Activated CD4-positive, alpha-beta memory T cell treated with anti-CD3 and anti-CD28 coated beads for 36 hours (primary cell): ENCODE data around the gene AMER3. TPM values are rescaled to one million over a fixed set of nuclear protein-coding genes. Genes with fewer than 3 reads are reported as not detected.

Source experiments
- CTCF ChIA-PET: fragments of 350-600 bp; sonication (Branson Sonifier 250); formaldehyde crosslinking; loops from one replicate; lab custom pipeline; 2021; ENCODE audit warnings: antibody characterized with exemption, inconsistent platforms; lab: Charles Lee
- POLR2A ChIA-PET: fragments of 350-600 bp; sonication (Branson Sonifier 250); formaldehyde crosslinking; loops from one replicate; lab custom pipeline; 2021; ENCODE audit warnings: antibody characterized with exemption; lab: Charles Lee
- DNase-seq: peaks from one replicate; pipeline ENCODE4 v3.0.0-alpha.2; 2020
- H3K27ac Mint-ChIP-seq: one replicate; pipeline ENCODE4 v1.8.0; 2021; ENCODE audit warnings: mixed read lengths
- H3K27me3 Mint-ChIP-seq: one replicate; pipeline ENCODE4 v1.8.0; 2021; ENCODE audit warnings: mixed read lengths
- H3K36me3 Mint-ChIP-seq: one replicate; pipeline ENCODE4 v1.8.0; 2021; ENCODE audit warnings: mixed read lengths
- H3K4me1 Mint-ChIP-seq: one replicate; pipeline ENCODE4 v1.8.0; 2021; ENCODE audit warnings: low read depth, mixed read lengths
- H3K4me3 Mint-ChIP-seq: one replicate; pipeline ENCODE4 v1.8.0; 2021; ENCODE audit warnings: mild to moderate bottlenecking, mixed read lengths
- H3K9me3 Mint-ChIP-seq: one replicate; pipeline ENCODE4 v1.8.0; 2021; ENCODE audit warnings: mixed read lengths
- intact Hi-C: fragments of 100-400 bp; cut with micrococcal nuclease; formaldehyde crosslinking; loops from one replicate; pipeline ENCODE4 v1.15.1; 2023
- total RNA-seq, 2 experiments: library from RNA; stranded (reverse); gene quantifications; one replicate each; pipeline ENCODE4 v1.2.3, GENCODE V29; 2021

AMER3 gene
- total RNA-seq, 2 experiments from 2014 or later, result not detected

DNA sequence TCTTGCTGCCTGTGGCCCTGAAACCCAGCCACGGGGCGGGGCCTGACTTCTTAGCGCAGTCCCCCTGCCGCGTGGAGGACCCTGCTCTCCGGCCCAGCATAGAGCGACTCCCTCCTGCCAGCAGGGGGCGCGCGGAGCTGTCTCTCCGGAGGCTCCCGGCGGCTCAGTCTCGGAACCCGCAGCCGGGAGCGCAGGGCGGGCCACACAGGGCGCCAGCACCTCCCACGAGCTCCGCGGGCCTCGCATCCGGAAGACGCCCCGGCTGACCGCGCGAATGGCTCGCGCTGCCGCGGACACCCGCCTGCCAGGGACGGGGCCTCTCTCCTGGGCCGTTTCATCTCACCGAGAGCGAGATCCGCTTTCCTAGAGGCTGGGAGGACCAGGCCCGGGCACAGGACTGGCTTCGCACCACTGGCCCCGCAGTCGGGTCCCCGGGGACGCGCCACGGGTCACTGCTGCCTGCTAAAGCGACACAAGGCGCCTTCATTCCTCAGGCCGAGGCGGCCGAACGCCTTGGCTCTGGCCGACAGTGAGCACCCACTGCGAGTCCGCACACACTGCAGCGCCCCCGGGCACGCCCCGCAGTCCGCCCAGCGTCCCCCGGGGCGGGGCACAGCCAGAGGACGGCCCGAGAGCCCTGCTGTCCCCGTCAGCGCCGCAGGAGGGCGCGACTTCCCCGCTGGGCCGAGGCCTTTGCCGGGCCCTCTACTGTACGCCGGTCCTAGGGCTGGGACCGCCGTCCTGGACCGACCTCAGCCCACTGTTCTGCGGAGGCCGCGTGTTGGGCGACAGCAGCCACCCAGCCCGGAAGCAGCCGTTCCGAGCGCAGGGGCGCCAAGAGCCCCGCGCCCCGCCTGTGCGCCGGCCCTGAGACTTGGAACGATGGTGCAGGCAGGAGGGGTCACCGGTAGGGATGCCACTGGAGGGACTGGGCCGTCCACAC, 42.4 kb downstream of the AMER3 start:
- POLR2A ChIA-PET, result interaction anchor here (1.1 to 2.2 kb wide), 3 partner anchors 26 to 76 kb away, joined by 3 to 7 read pairs (median 5); no protein-coding TSS in a partner anchor
- intact Hi-C loops, result loop anchor here (1.0 to 5.0 kb wide), 6 partner anchors 27 to 167 kb away; partner anchors contain the start of genes ARHGEF4 and GPR148

DNA sequence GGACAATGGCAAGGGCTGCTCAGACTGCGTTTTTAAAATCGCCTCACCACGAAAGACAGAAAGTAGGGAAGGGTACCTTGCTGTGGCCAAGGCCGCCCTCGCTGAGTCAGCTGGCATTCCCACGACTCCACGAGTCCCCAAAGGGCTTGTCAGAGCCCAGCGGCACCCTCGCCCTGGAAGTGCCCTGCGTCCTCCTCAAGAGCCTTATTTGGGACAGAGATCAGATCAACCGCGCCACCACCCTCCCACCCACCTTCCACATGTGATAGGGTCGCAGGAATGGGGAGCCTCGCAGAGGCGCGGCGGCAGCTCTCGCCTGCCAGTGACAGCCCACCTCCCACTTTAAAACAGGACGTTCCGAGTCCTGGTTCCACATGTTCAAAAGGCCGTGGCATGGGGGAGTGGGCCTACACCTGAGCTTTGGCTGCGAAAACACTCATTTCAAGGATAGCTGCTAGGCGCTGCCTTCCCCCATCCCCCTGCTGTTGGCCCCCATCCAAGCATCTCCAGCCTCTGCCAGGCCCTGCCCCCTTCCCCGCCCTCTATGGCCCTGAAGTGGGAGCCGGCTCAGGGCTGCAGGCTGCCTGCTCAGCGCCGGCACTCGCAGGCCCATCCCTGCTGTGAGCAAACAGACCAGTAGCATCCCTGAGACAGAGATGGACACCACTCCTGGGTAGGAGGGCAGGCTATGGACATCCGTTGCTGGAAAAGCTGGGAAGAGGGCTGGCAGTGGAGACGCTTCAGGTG, 43.3 kb downstream of the AMER3 start:
- no peaks in the 10 kb centered on the region for H3K9me3 Mint-ChIP-seq
- peaks cover 3% of the 10 kb centered on the region for H3K4me1 Mint-ChIP-seq
- no peaks in the 10 kb centered on the region for H3K27me3 Mint-ChIP-seq
- H3K36me3 Mint-ChIP-seq, result no peaks in the 10 kb centered on the region
- peak overlapping the region; percentile 3 for H3K4me3 Mint-ChIP-seq
- intact Hi-C loops, result loop anchor here (1.0 to 5.0 kb wide), 4 partner anchors 26 to 166 kb away; partner anchors contain the start of genes ARHGEF4 and GPR148
- POLR2A ChIA-PET, result interaction anchor here (2.2 kb wide), 1 partner anchor 25 kb away, joined by 7 read pairs; no protein-coding TSS in a partner anchor
- no peak for DNase-seq
- H3K27ac Mint-ChIP-seq, result no peak overlapping the region
- CTCF ChIA-PET, result interaction anchor here (0.7 to 7.3 kb wide), 14 partner anchors 20 to 242 kb away, joined by 3 to 246 read pairs (median 7); partner anchors contain the start of genes ARHGEF4 and GPR148

More for the DNA sequence above, 42.4 kb downstream of the AMER3 start:
- Mint-ChIP-seq H3K9me3 (no peaks in the 10 kb centered on the region), H3K4me1 (peaks cover 3% of the 10 kb centered on the region), H3K36me3 (no peaks in the 10 kb centered on the region), H3K27me3 (no peaks in the 10 kb centered on the region), H3K4me3 (peak overlapping the region; percentile 65), H3K27ac (no peak overlapping the region)
- CTCF ChIA-PET, result interaction anchor here (0.6 to 7.3 kb wide), 52 partner anchors 9 to 616 kb away, joined by 3 to 246 read pairs (median 4); partner anchors contain the start of genes ARHGEF4, FAM168B, GPR148 and MZT2B
- peak; percentile 93 for DNase-seq

DNA sequence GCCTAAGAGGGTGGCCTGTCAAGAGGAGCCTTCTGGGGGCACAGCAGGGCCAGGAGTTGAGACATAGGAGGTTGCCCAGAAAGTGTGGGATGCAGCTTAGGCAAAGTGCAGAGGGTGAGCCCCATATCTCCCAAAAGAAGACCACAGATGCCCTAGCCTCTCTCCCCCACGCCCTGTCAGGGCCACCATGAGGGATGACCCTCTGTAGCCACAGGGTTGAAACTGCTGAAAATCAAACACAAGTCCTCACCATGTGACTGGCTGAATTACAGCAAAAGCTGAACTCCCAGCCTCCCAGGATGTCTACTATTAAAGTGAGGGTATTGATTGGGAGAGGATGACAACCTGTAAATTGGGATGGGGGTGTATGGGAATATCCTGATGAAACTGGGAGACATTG, 44.0 kb downstream of the AMER3 start:
- no peak overlapping the region for H3K27ac Mint-ChIP-seq
- ChIA-PET POLR2A (interaction anchor here (2.2 kb wide), 1 partner anchor 25 kb away, joined by 7 read pairs; no protein-coding TSS in a partner anchor), CTCF (interaction anchor here (0.6 to 7.3 kb wide), 8 partner anchors 25 to 121 kb away, joined by 3 to 246 read pairs (median 15); partner anchors contain the start of gene ARHGEF4)
- intact Hi-C loops, result loop anchor here (2.0 to 5.0 kb wide), 2 partner anchors 38 to 72 kb away; partner anchors contain the start of genes ARHGEF4 and GPR148
- H3K4me3 Mint-ChIP-seq, result no peak overlapping the region
- H3K27me3 Mint-ChIP-seq, result no peaks in the 10 kb centered on the region
- DNase-seq, result no peak
- H3K36me3 Mint-ChIP-seq, result no peaks in the 10 kb centered on the region
- H3K9me3 Mint-ChIP-seq, result no peaks in the 10 kb centered on the region
- H3K4me1 Mint-ChIP-seq, result peaks cover 3% of the 10 kb centered on the region

DNA sequence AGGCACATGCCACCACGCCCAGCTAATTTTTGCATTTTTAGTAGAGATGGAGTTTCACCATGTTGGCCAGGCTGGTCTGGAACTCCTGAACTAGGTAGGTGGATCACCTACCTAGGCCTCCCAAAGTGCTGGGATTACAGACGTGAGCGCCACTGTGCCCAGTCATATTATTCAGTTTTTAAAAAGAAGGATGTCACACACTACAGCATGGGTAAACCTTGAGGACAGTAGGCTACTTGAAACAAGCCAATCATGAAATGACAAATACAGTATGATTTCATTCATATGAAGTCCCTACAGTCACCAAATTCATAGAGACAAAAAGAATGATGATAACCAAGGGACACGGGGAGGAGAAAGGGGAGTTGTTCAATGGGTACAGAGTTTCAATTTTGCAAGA, 50.3 kb downstream of the AMER3 start:
- CTCF ChIA-PET, result no interaction called here
- no peak overlapping the region for H3K27ac Mint-ChIP-seq
- H3K4me1 Mint-ChIP-seq, result peaks cover 13% of the 10 kb centered on the region

DNA sequence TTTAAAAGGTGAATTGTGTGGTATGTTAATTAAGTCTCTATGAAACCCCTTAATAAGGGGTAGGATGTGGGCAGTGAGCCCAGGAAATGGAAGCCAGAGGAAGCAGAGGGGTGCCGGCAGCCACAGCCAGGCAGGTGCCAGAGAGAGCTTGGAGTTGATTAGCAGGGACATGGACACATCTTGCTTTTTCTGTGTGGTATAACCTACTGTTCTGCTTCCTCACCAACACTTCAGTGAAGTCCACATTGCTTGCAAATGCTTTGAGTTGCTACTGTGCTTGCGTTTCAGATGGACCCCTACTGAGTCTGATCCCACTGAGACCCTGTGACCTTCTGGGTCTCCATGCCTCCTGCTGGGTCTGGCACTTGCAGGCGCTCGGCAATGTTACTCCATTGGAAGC, 51.0 kb downstream of the AMER3 start:
- intact Hi-C loops, result no loop called here
- Mint-ChIP-seq H3K27ac (no peak overlapping the region), H3K27me3 (peaks cover 5% of the 10 kb centered on the region), H3K36me3 (no peaks in the 10 kb centered on the region), H3K4me3 (no peak overlapping the region), H3K9me3 (no peaks in the 10 kb centered on the region), H3K4me1 (peaks cover 13% of the 10 kb centered on the region)
- ChIA-PET CTCF (interaction anchor here (1.2 kb wide), 1 partner anchor 9 kb away, joined by 4 read pairs; no protein-coding TSS in a partner anchor), POLR2A (no interaction called here)
- DNase-seq, result no peak

More for the DNA sequence above, 50.3 kb downstream of the AMER3 start:
- no peak for DNase-seq
- no peaks in the 10 kb centered on the region for H3K36me3 Mint-ChIP-seq
- H3K4me3 Mint-ChIP-seq, result no peak overlapping the region
- H3K27me3 Mint-ChIP-seq, result peaks cover 5% of the 10 kb centered on the region
- no peaks in the 10 kb centered on the region for H3K9me3 Mint-ChIP-seq
- POLR2A ChIA-PET, result no interaction called here
- intact Hi-C loops, result no loop called here

DNA sequence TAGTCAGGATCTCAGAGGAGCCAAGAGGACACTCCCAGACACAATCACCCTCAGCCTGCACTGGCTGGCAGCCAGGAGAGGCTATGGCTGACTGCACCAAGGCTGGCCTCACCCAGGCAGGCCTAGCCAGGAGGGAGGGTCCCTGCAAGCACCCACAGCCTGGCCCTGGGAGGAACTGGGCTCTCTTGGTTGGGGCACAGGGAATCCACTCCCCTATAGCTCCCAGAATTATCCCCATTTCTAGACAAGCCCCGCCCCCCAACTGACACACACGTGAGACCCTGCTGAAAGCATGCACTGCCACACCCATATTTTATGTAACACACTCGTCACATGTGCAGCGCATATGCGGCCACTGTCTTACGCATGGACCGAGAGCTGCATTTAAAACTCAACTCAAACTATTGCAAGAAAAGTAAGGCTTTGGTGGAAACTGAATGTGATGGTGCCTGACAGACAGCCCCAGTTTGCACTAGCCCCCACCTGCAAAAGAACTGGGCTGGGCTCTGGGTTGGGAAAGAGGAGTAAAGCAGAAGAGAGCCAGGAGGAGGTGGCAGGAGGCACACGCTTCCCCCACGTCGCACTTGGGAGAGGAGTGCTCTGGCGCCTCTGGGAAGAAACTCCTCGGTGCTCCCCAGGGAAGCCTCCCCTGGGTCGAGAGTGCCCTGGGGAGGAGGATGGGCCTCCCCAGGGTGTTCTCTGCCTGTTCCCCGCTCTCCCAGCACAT, 52.5 kb downstream of the AMER3 start:
- Mint-ChIP-seq H3K36me3 (no peaks in the 10 kb centered on the region), H3K27me3 (peaks cover 5% of the 10 kb centered on the region), H3K9me3 (no peaks in the 10 kb centered on the region)

DNA sequence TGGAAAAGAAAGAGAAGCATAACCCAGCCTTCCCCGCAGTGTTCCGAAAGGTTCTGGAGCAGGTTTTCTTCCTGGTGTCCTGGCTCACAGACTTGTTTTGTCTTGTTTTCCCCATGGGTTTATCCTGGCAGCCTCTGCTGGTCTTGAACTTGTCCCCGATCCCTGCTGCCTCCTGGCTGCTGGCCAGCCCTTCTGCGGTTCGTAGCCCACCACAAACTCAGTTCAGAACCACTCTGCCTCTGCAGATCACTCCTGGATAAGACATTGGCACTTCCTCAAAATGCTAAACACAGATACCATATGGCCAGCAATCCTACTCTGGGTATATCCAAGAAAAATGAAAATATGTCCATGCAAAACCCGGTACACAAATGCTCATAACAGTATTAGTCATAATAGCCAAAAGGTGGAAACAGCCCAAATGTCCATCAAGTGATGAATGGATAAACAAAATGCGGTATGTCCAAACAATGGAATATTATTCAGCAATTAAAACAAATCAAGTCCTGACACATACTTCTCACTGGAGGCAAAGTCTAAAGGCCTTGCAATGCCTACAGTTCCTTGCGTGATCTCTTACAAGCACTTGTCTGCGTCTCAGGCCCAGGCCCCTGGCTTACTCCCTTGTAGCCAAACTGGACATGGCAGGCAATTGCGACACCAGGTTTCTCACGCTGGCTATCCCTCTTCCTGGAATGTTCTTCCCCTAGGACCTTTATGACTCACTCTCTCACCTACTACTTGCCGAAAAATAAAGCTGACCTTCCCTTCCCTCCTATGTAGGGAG, 53.3 kb downstream of the AMER3 start:
- H3K27me3 Mint-ChIP-seq, result peaks cover 5% of the 10 kb centered on the region
- H3K4me1 Mint-ChIP-seq, result peaks cover 13% of the 10 kb centered on the region
- intact Hi-C loops, result no loop called here
- no peak overlapping the region for H3K4me3 Mint-ChIP-seq
- CTCF ChIA-PET, result interaction anchor here (1.8 kb wide), 1 partner anchor 11 kb away, joined by 4 read pairs; no protein-coding TSS in a partner anchor
- no peak overlapping the region for H3K27ac Mint-ChIP-seq
- no peaks in the 10 kb centered on the region for H3K9me3 Mint-ChIP-seq
- no peak for DNase-seq
- POLR2A ChIA-PET, result no interaction called here
- no peaks in the 10 kb centered on the region for H3K36me3 Mint-ChIP-seq

More for the DNA sequence above, 52.5 kb downstream of the AMER3 start:
- no peak overlapping the region for H3K4me3 Mint-ChIP-seq
- peaks cover 13% of the 10 kb centered on the region for H3K4me1 Mint-ChIP-seq
- intact Hi-C loops, result no loop called here
- no peak for DNase-seq
- ChIA-PET POLR2A (no interaction called here), CTCF (no interaction called here)
- H3K27ac Mint-ChIP-seq, result no peak overlapping the region

DNA sequence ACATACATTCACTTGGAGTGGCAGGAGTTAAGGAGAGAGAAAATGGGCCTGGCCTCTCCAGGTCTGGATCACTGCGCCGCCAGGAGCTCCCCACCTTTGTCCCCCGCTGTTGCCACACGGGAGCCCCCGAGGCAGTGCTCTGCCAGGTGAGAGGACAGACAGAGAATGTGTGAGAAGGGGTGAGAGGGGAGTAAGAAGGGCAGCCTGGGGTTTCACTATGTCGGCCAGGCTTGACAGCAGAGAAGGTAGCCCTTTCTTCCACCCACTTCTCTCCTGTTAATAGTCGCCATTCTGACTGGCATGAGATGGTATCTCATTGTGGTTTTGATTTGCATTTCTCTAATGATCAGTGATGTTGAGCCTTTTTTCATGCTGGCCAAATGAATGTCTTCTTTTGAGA, 55.1 kb downstream of the AMER3 start:
- intact Hi-C loops, result no loop called here
- DNase-seq, result no peak
- ChIA-PET POLR2A (no interaction called here), CTCF (interaction anchor here (1.3 to 1.8 kb wide), 2 partner anchors 13 kb away, joined by 3 to 4 read pairs; no protein-coding TSS in a partner anchor)
- no peaks in the 10 kb centered on the region for H3K36me3 Mint-ChIP-seq
- H3K4me3 Mint-ChIP-seq, result no peak overlapping the region
- no peaks in the 10 kb centered on the region for H3K9me3 Mint-ChIP-seq
- peaks cover 10% of the 10 kb centered on the region for H3K4me1 Mint-ChIP-seq
- peaks cover 5% of the 10 kb centered on the region for H3K27me3 Mint-ChIP-seq
- no peak overlapping the region for H3K27ac Mint-ChIP-seq

DNA sequence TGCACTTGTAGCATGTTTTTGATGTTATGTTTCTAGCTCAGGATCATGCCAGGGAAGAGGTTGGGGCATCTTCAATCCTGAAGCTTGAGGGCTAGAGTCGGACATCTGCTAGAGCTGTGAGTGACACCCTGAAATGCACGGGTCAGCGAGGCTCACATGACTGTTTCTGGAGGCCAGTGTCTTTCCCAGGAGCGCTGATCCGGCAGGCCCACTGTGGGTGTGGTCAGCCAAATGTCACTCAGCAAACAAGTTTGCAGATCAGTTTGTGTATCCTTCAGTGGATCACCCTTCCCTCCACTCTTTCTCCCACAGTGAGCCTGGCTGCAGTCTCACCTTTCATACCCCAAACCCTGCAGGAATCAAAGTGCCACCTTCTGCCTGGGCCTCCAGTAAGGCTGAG, 58.4 kb downstream of the AMER3 start:
- no peak for DNase-seq
- no peak overlapping the region for H3K27ac Mint-ChIP-seq
- no peaks in the 10 kb centered on the region for H3K9me3 Mint-ChIP-seq
- intact Hi-C loops, result no loop called here
- H3K4me3 Mint-ChIP-seq, result no peak overlapping the region
- H3K4me1 Mint-ChIP-seq, result no peaks in the 10 kb centered on the region
- H3K27me3 Mint-ChIP-seq, result peaks cover 3% of the 10 kb centered on the region
- no peaks in the 10 kb centered on the region for H3K36me3 Mint-ChIP-seq
- POLR2A ChIA-PET, result no interaction called here
- CTCF ChIA-PET, result no interaction called here

DNA sequence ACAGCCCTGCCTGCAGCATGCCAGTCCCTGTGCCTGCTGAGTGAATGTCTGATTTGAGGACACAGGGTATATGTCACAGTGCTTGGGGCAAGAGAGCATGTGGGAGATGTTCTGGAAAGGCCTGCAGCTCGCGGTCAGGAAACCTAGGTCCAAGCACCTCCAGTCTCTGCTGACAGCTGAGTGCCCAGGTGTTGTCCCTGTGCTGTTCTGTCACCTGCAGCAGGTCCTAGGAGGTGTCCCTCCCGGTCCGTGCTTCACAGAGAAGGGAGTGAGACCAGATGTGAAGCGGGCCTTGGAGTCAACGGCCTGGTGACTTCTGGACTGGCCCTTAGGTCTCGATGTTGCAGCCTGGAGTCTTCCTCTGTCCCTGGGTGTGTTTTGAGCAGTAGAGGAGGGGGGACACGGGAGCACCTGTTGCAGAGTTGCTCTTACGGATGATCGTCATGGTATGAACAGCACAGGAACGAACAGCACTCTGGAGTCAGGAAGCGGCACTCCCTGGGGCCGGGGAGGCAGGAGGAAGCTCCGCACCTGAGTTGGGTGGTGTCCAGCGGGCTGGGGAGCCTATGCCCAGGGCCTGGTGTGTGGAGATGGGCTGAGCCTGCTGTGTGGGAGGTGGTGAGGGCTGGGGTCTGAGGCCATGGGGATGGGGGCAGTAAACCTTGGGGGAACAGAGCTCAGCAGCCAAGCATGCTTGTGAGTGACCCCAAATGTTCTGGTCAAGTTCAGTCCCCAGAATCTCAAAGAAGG, 59.8 kb downstream of the AMER3 start:
- ChIA-PET CTCF (no interaction called here), POLR2A (no interaction called here)
- Mint-ChIP-seq H3K4me3 (no peak overlapping the region), H3K27ac (no peak overlapping the region), H3K9me3 (no peaks in the 10 kb centered on the region), H3K36me3 (no peaks in the 10 kb centered on the region), H3K27me3 (peaks cover 3% of the 10 kb centered on the region), H3K4me1 (no peaks in the 10 kb centered on the region)
- intact Hi-C loops, result no loop called here
- peak; percentile 3 for DNase-seq
